Adrenal gland (tissue), 12 donors: ENCODE data around the gene NHERF2. TPM values are rescaled to one million over a fixed set of nuclear protein-coding genes. Genes with fewer than 3 reads are reported as not detected.
A peak's percentile ranks its signal among the peaks of the same experiment; 100 is the strongest.

ENCODE experiments used
- DNase-seq, 7 donors: peaks; one replicate each; pipeline ENCODE4 v3.0.0-alpha.2; 2019 to 2020
- H3K27ac ChIP-seq, 5 donors: fragments of 200-600 bp; sonication (generic) in 4 of 5; 1 replicate in 3 of 5; 2 replicates in 2 of 5; pipeline versions ENCODE4 v1.5.1 to v1.8.0; 2016 to 2020; ENCODE audit warnings: mild to moderate bottlenecking in 1 of 5
- H3K27me3 ChIP-seq: fragments of 200-600 bp; 2 replicates; pipeline ENCODE4 v1.8.0; 2021
- H3K36me3 ChIP-seq, 2 donors: fragments of 200-600 bp; replicated peaks in 1 of 2; 1 replicate in 1 of 2; 2 replicates in 1 of 2; pipeline versions ENCODE4 v1.5.1 to v1.8.0; 2018 to 2022
- H3K4me1 ChIP-seq, 2 donors: fragments of 200-600 bp; replicated peaks in 1 of 2; 1 replicate in 1 of 2; 2 replicates in 1 of 2; pipeline versions ENCODE4 v1.5.1 to v1.8.0; 2018 to 2021
- H3K4me3 ChIP-seq, 4 donors: fragments of 200-600 bp; sonication (generic) in 3 of 4; one replicate each; pipeline ENCODE4 v1.5.1; 2016 to 2018
- H3K9me3 ChIP-seq, 3 donors: fragments of 200-600 bp; sonication (generic) in 1 of 3; replicated peaks in 1 of 3; 1 replicate in 2 of 3; 2 replicates in 1 of 3; pipeline versions ENCODE4 v1.5.1 to v1.8.0; 2016 to 2021
- POLR2A ChIP-seq, 2 donors: fragments of 450-650 bp; IDR thresholded peaks; one replicate each; pipeline ENCODE4 v1.6.1; 2017; ENCODE audit warnings: antibody characterized with exemption in 2 of 2, mild to moderate bottlenecking in 2 of 2, moderate library complexity in 1 of 2
- WGBS, 4 donors: extraction: QIAGEN DNeasy Blood & Tissue Kit in 2 of 4; methylation state at CpG; one replicate each; pipeline versions ENCODE4 v1.1.5 to v1.1.7; 2013 to 2017; 5-methylcytosine and 5-hydroxymethylcytosine counted together
- intact Hi-C, 2 donors: fragments of 100-400 bp; cut with DNase I; formaldehyde crosslinking; loops; one replicate each; pipeline versions ENCODE4 v1.14.1 to v1.15.0; 2022 to 2023
- polyA plus RNA-seq, 3 donors: library from polyadenylated mRNA; stranded (reverse); fragments of 200-250 nt in 2 of 3; fragments of 350-450 nt in 1 of 3; fragmentation: Illumina TruSeq in 1 of 3; extraction: RNeasy Lipid Tissue Mini Kit (QIAGEN cat#74804) in 1 of 3; gene quantifications; one replicate each; pipeline ENCODE4 v1.2.3, GENCODE V29; 2013 to 2014
- total RNA-seq, 9 donors: library from RNA; depleted of rRNA in 4 of 9; stranded (reverse); fragments of >200 nt in 4 of 9; fragments of 120-200 nt in 1 of 9; fragmentation: NEBNext Ultra II Directional in 1 of 9; extraction: Animal tissue kit (Norgen Biotek cat#: 25700) in 1 of 9; gene quantifications; one replicate each; pipeline versions ENCODE4 v1.1.0 to v1.2.4, GENCODE V29; 2013 to 2023
- TF ChIP-seq, protein P1 (sequence below), 6 experiments: fragments of 450-650 bp in 4 of 6; fragments of 200-600 bp in 2 of 6; sonication (generic) in 1 of 6; IDR thresholded peaks; 1 replicate in 5 of 6; 2 replicates in 1 of 6; pipeline versions ENCODE4 v1.5.1 to v1.8.0; 2016 to 2021; ENCODE audit warnings: antibody characterized with exemption in 6 of 6, mild to moderate bottlenecking in 2 of 6, moderate library complexity in 1 of 6
- donor health status: healthy with polysubstance abuse.
- donor health status: Bipolar disorder and iron deficiency.
- donor health status: DM: yes; HTN: yes; CAD: no.
- donor health status: DM: no; HTN: no; CAD: no.
- donor health status: DM: no; HTN: no; CAD: no.
- donor health status: DM: yes; HTN: yes; CAD: no.

The NHERF2 gene
- total and polyA plus RNA-seq, 12 donors = 12.5 to 263 (median 67.7) TPM

DNA sequence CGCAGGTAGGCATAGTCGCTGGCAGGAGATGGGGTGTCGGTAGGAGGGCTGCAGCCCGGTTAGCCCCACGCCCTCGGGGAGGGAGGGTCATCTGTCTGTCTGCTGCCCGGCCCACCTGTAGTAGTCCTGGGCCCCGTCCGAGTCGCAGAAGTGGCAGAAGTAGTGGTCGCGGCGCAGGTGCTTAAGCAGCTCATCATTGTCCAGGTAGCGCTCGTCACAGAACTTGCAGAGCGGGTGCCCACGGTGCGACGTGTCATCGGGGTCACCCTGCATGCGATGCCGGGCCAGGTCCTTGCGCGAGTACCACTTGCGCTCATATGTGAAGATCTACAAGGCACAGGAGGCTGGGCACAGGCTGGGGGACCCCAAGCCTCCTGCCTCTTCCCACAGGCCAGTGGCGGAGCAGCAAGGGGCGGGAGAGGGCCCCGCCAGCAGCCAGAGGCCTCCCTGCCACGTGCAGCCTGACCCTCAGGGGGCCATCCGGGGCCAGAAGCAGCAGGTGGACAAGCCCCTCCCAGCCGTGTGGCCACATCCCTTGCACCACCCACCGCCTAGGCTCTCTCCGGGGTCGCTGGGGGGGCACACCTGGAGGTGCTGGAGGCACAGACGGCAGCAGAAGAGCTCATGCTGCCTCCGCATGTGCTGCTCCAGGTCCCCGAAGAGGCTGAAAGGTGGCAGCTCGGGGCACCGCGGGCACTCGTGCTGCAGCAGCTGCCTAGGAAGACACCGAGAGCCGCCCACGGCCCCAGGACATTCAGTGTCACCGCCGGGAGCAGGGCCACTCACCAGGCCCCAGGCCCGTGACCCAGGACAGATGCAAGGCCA is 24.1 kb upstream of the NHERF2 start:
- H3K36me3 ChIP-seq = peaks cover 0 to 57% of the 10 kb centered on the region in 2 donors
- no peak for DNase-seq
- no peaks in the 10 kb centered on the region for H3K27me3 ChIP-seq
- H3K9me3 ChIP-seq = no peaks in the 10 kb centered on the region
- peaks cover 2 to 37% of the 10 kb centered on the region in 2 donors for H3K4me1 ChIP-seq
- intact Hi-C loops = no loop called here
- TF ChIP-seq, protein P1, sequence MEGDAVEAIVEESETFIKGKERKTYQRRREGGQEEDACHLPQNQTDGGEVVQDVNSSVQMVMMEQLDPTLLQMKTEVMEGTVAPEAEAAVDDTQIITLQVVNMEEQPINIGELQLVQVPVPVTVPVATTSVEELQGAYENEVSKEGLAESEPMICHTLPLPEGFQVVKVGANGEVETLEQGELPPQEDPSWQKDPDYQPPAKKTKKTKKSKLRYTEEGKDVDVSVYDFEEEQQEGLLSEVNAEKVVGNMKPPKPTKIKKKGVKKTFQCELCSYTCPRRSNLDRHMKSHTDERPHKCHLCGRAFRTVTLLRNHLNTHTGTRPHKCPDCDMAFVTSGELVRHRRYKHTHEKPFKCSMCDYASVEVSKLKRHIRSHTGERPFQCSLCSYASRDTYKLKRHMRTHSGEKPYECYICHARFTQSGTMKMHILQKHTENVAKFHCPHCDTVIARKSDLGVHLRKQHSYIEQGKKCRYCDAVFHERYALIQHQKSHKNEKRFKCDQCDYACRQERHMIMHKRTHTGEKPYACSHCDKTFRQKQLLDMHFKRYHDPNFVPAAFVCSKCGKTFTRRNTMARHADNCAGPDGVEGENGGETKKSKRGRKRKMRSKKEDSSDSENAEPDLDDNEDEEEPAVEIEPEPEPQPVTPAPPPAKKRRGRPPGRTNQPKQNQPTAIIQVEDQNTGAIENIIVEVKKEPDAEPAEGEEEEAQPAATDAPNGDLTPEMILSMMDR (IDR thresholded peaks at IDR 0.05) = no peak
- TF ChIP-seq POLR2A (IDR thresholded peaks at IDR 0.05) = no peak
- H3K27ac ChIP-seq = no peak overlapping the region
- 89 to 92% (median 91%) methylated on average over 25 to 47 of the region's 47 CpGs for WGBS, 4 donors
- H3K4me3 ChIP-seq = no peak overlapping the region

DNA sequence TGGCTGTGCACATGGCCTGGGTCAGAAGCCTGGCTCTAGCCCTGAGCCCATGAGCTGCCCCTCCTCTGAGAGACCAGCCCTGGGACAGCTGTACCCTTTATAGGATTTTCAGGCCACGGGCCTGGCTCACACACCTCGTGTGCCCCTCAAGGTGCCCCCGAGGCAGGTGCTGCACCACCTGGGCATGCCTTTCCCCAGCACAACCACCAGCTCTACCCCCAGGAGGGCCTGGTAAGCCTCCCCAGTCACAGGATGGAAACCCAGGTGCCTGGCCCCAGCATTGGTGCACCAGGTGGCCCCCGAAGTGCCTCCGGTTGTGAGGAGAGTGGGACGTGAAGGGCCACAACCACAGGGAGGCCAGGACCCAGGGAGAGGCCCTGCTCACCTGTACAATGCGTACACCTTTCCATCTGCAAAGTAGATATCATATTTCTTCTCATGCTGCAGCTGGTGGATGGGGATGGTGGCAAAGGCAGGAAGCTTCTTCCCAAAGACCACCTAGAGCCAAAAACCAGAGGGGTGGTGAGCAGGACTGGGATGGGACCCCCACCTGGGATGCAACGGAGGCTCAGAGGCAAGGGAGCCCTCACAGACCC is 23.4 kb upstream of the NHERF2 start:
- no peaks in the 10 kb centered on the region for H3K27me3 ChIP-seq
- DNase-seq = no peak
- H3K4me1 ChIP-seq = peaks cover 10 to 37% of the 10 kb centered on the region in 2 donors
- intact Hi-C loops = no loop called here
- TF ChIP-seq, protein P1 (IDR thresholded peaks at IDR 0.05) = no peak
- no peak for TF ChIP-seq POLR2A (IDR thresholded peaks at IDR 0.05)
- peaks cover 0 to 52% of the 10 kb centered on the region in 2 donors for H3K36me3 ChIP-seq
- 63 to 81% (median 69%) methylated on average over 2 to 8 of the region's 8 CpGs for WGBS, 4 donors
- H3K27ac ChIP-seq = peak overlapping the region in 2 of 5 donors; percentile 22 to 49
- no peaks in the 10 kb centered on the region for H3K9me3 ChIP-seq
- no peak overlapping the region for H3K4me3 ChIP-seq

DNA sequence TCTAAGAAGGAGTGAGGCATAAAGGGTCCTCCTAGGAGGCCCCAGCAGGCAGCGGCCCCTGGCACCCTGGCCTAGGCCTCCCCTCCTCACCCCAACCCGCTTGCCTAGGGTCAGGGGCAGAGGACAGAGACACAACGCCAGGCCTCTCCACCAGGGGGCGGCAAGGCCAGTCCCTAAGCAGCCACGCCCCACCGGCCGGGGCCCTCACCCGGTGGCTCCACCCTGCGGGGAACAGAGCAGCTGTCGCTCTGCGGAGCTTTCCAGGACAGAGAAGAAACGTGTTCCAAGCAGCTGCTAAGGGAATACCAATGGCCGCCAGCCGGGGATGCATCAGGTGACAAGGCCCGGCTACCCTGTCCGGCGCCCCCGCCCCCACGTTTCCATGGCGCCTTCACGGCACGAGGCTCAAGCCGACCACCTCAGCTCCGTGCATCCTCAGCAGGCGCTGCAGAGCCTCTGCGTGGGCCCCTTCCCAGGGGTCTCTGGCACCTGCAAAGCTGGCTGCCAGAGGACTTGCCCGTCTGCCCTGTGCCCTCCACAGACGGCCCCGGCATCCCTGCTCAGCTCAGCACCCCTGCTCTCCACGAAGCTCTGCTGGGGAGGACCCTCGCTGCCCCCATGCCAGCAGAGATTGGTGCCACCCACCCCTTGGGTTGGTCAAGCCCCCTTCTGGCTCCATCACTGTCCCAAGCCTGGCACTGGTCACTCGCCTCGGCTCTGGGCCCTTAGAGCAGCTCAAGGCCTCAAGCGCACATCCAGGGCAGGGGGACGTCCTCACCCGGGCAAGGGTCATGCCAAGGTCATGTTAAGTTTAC is 22.7 kb upstream of the NHERF2 start:
- intact Hi-C loops = no loop called here
- Histone ChIP-seq H3K9me3 (no peaks in the 10 kb centered on the region), H3K36me3 (peaks cover 0 to 45% of the 10 kb centered on the region in 2 donors), H3K27ac (peak overlapping the region in 2 of 5 donors; percentile 22 to 49), H3K4me3 (no peak overlapping the region), H3K4me1 (peaks cover 17 to 42% of the 10 kb centered on the region in 2 donors), H3K27me3 (no peaks in the 10 kb centered on the region)
- TF ChIP-seq, protein P1 (IDR thresholded peaks at IDR 0.05) = peak; percentile 91 to 97 (median 94)
- TF ChIP-seq POLR2A (IDR thresholded peaks at IDR 0.05) = no peak
- peak; percentile 86 to 96 (median 93) for DNase-seq
- 27 to 60% (median 41%) methylated on average over 3 to 36 of the region's 36 CpGs for WGBS, 4 donors
